Peyer's patch (tissue), 4 donors: ENCODE measurements around the gene SLC5A11.

Experiments
- POLR2A ChIP-seq, 2 donors: fragments of 450-650 bp; IDR thresholded peaks; one replicate each; pipeline ENCODE4 v1.5.1; 2017; ENCODE audit warnings: antibody characterized with exemption in 2 of 2, mild to moderate bottlenecking in 2 of 2, moderate library complexity in 2 of 2
- TF ChIP-seq, protein P1 (sequence below), 6 experiments: fragments of 450-650 bp in 4 of 6; fragments of 200-600 bp in 2 of 6; sonication (generic) in 1 of 6; IDR thresholded peaks; one replicate each; pipeline ENCODE4 v1.5.1; 2017 to 2019; ENCODE audit warnings: antibody characterized with exemption in 6 of 6, mild to moderate bottlenecking in 3 of 6, moderate library complexity in 1 of 6

DNA sequence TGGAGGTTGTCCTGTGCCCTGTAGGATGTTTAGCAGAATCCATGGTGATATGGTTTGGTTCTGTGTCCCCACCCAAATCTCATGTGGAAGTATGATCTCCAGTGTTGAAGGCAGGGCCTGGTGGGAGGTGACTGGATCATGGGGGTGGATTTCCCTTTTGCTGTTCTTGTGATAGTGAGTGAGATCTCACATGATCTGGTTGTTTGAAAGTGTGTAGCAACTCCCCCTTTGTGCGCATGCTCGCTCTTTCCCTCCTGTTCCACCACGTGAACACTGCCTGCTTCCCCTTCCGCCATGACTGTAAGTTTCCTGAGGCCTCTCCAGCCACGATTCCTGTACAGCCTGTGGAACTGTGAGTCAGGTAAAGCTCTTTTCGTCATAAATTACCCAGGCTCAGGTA is 107.5 kb downstream of the SLC5A11 start:
- TF ChIP-seq, protein P1, sequence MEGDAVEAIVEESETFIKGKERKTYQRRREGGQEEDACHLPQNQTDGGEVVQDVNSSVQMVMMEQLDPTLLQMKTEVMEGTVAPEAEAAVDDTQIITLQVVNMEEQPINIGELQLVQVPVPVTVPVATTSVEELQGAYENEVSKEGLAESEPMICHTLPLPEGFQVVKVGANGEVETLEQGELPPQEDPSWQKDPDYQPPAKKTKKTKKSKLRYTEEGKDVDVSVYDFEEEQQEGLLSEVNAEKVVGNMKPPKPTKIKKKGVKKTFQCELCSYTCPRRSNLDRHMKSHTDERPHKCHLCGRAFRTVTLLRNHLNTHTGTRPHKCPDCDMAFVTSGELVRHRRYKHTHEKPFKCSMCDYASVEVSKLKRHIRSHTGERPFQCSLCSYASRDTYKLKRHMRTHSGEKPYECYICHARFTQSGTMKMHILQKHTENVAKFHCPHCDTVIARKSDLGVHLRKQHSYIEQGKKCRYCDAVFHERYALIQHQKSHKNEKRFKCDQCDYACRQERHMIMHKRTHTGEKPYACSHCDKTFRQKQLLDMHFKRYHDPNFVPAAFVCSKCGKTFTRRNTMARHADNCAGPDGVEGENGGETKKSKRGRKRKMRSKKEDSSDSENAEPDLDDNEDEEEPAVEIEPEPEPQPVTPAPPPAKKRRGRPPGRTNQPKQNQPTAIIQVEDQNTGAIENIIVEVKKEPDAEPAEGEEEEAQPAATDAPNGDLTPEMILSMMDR (IDR thresholded peaks at IDR 0.05) = no peak
- TF ChIP-seq POLR2A (IDR thresholded peaks at IDR 0.05) = no peak
